CD14-positive monocyte (primary cell): ENCODE results near the gene BAZ1B. TPM values are rescaled to one million over a fixed set of nuclear protein-coding genes. Genes with fewer than 3 reads are reported as not detected.

Experiments
- DNase-seq, 3 donors: peaks; one replicate each; pipeline ENCODE4 v3.0.0-alpha.2; 2011 to 2022
- H2AFZ ChIP-seq: 2 replicates; pipeline ENCODE4 v1.6.0; 2012; ENCODE audit warnings: mild to moderate bottlenecking, low read depth, low read length, inconsistent platforms; ENCODE audit not compliant: insufficient read depth, poor library complexity, severe bottlenecking
- H3K27ac ChIP-seq, 2 donors: 1 replicate in 1 of 2; 2 replicates in 1 of 2; pipeline ENCODE4 v1.5.1; 2012 to 2013; ENCODE audit warnings: low read length in 2 of 2, control low read depth in 1 of 2, inconsistent platforms in 1 of 2, low read depth in 1 of 2, mild to moderate bottlenecking in 1 of 2
- H3K27me3 ChIP-seq, 2 donors: one replicate each; pipeline versions ENCODE4 v1.6.0 to v1.6.1; 2011 to 2013; ENCODE audit warnings: low read length in 2 of 2; ENCODE audit not compliant: control insufficient read depth in 2 of 2, insufficient read depth in 2 of 2
- H3K36me3 ChIP-seq, 2 donors: replicated peaks in 1 of 2; 1 replicate in 1 of 2; 2 replicates in 1 of 2; pipeline versions ENCODE4 v1.5.1 to v1.6.1; 2012 to 2013; ENCODE audit warnings: low read length in 2 of 2, control low read depth in 1 of 2, inconsistent platforms in 1 of 2, mild to moderate bottlenecking in 1 of 2; ENCODE audit not compliant: insufficient read depth in 2 of 2, control insufficient read depth in 1 of 2
- H3K4me1 ChIP-seq, 2 donors: 1 replicate in 1 of 2; 2 replicates in 1 of 2; pipeline versions ENCODE4 v1.5.1 to v1.6.1; 2012 to 2013; ENCODE audit warnings: low read length in 2 of 2, control low read depth in 1 of 2, inconsistent platforms in 1 of 2, mild to moderate bottlenecking in 1 of 2, moderate library complexity in 1 of 2; ENCODE audit not compliant: insufficient read depth in 2 of 2, control insufficient read depth in 1 of 2
- H3K4me2 ChIP-seq: replicated peaks from 2 replicates; pipeline ENCODE3; 2012; ENCODE audit warnings: low read length, moderate library complexity, mild to moderate bottlenecking; ENCODE audit not compliant: poor library complexity, severe bottlenecking; ENCODE audit errors: extremely low read depth
- H3K4me3 ChIP-seq, 3 experiments: fragments of 200-600 bp in 1 of 3; sonication (generic) in 1 of 3; replicated peaks in 1 of 3; 1 replicate in 2 of 3; 2 replicates in 1 of 3; pipeline ENCODE4 v1.5.1; 2011 to 2013; ENCODE audit warnings: low read length in 3 of 3, mild to moderate bottlenecking in 3 of 3, control low read depth in 2 of 3, low read depth in 2 of 3, inconsistent platforms in 1 of 3, moderate library complexity in 1 of 3
- H3K79me2 ChIP-seq: 2 replicates; pipeline ENCODE4 v1.6.0; 2012; ENCODE audit warnings: mild to moderate bottlenecking, control low read depth, inconsistent platforms, low read length, moderate library complexity; ENCODE audit not compliant: insufficient read depth
- H3K9ac ChIP-seq: 2 replicates; pipeline ENCODE4 v1.6.0; 2017; ENCODE audit warnings: low read length, mild to moderate bottlenecking; ENCODE audit not compliant: insufficient read depth, poor library complexity, severe bottlenecking
- H3K9me3 ChIP-seq, 2 donors: replicated peaks in 1 of 2; 1 replicate in 1 of 2; 2 replicates in 1 of 2; pipeline versions ENCODE4 v1.5.1 to v1.6.1; 2012 to 2013; ENCODE audit warnings: low read length in 2 of 2, control low read depth in 1 of 2; ENCODE audit not compliant: control insufficient read depth in 1 of 2, insufficient read depth in 1 of 2
- H4K20me1 ChIP-seq: 2 replicates; pipeline ENCODE4 v1.6.0; 2012; ENCODE audit warnings: mild to moderate bottlenecking, low read length, control low read depth, moderate library complexity; ENCODE audit not compliant: insufficient read depth
- H3K27ac Mint-ChIP-seq, 7 donors: one replicate each; pipeline ENCODE4 v1.8.0; 2020; ENCODE audit warnings: mild to moderate bottlenecking in 7 of 7, mixed read lengths in 7 of 7, moderate library complexity in 6 of 7, inconsistent platforms in 2 of 7
- H3K27me3 Mint-ChIP-seq, 3 donors: one replicate each; pipeline ENCODE4 v1.8.0; 2021 to 2022; ENCODE audit warnings: low read depth in 3 of 3, mild to moderate bottlenecking in 3 of 3, mixed read lengths in 3 of 3, moderate library complexity in 3 of 3, inconsistent platforms in 1 of 3
- H3K36me3 Mint-ChIP-seq, 2 donors: one replicate each; pipeline ENCODE4 v1.8.0; 2020; ENCODE audit warnings: mixed read lengths in 2 of 2, inconsistent platforms in 1 of 2, mild to moderate bottlenecking in 1 of 2
- H3K4me1 Mint-ChIP-seq: one replicate; pipeline ENCODE4 v1.8.0; 2020; ENCODE audit warnings: mild to moderate bottlenecking, mixed read lengths
- H3K4me3 Mint-ChIP-seq, 2 donors: one replicate each; pipeline ENCODE4 v1.8.0; 2020; ENCODE audit warnings: mild to moderate bottlenecking in 2 of 2, mixed read lengths in 2 of 2, moderate library complexity in 1 of 2
- H3K9me3 Mint-ChIP-seq, 7 donors: one replicate each; pipeline ENCODE4 v1.8.0; 2020 to 2022; ENCODE audit warnings: mixed read lengths in 7 of 7, mild to moderate bottlenecking in 6 of 7, moderate library complexity in 6 of 7, inconsistent platforms in 2 of 7
- CTCF ChIP-seq: fragments of 200-600 bp; IDR thresholded peaks from one replicate; pipeline ENCODE4 v1.8.0; 2022; ENCODE audit warnings: antibody characterized with exemption, mild to moderate bottlenecking
- WGBS: methylation state at CpG from one replicate; pipeline ENCODE4 v1.1.5; 2013; ENCODE audit warnings: missing lambda C conversion rate; ENCODE audit not compliant: insufficient coverage; 5-methylcytosine and 5-hydroxymethylcytosine counted together
- intact Hi-C, 2 donors: fragments of 100-400 bp; cut with micrococcal nuclease; formaldehyde crosslinking; loops; one replicate each; pipeline versions ENCODE4 v1.15.0 to v1.15.1; 2023
- polyA plus RNA-seq, 3 donors: library from polyadenylated mRNA; depleted of rRNA in 1 of 3; unstranded in 2 of 3; stranded (reverse) in 1 of 3; fragments of 300-500 nt in 2 of 3; fragments of >200 nt in 1 of 3; fragmentation: Illumina TruSeq in 2 of 3; gene quantifications; 1 replicate in 2 of 3; 2 replicates in 1 of 3; pipeline ENCODE4 v1.2.3, GENCODE V29; 2012 to 2021

The BAZ1B gene
- polyA plus RNA-seq, 3 donors: 2.5 to 12.1 (median 5.0) TPM

- Mint-ChIP-seq H3K36me3 (peaks cover 68 to 87% of the 10 kb centered on the region in 2 donors), H3K4me3 (no peak overlapping the region), H3K9me3 (peaks cover 0 to 3% (median 0%) of the 10 kb centered on the region in 7 donors), H3K27me3 (peaks cover 0 to 2% (median 0%) of the 10 kb centered on the region in 3 donors), H3K27ac (no peak overlapping the region), H3K4me1 (peaks cover 4% of the 10 kb centered on the region)
- H3K4me3 ChIP-seq: no peak overlapping the region
- H3K79me2 ChIP-seq: peaks cover 88% of the 10 kb centered on the region
- no peak overlapping the region for H3K9ac ChIP-seq
- H3K27me3 ChIP-seq: no peaks in the 10 kb centered on the region
- intact Hi-C loops: no loop called here
- no peak for TF ChIP-seq CTCF
- peaks cover 74 to 94% of the 10 kb centered on the region in 2 donors for H3K36me3 ChIP-seq
- H3K4me2 ChIP-seq: no peak overlapping the region
- H3K27ac ChIP-seq: no peak overlapping the region
- no peak overlapping the region for H2AFZ ChIP-seq
- no peak for DNase-seq
- H4K20me1 ChIP-seq: peaks cover 55% of the 10 kb centered on the region
- no peaks in the 10 kb centered on the region for H3K4me1 ChIP-seq
- no peaks in the 10 kb centered on the region for H3K9me3 ChIP-seq
Observed at GRCh38 chr7:73478549-73478948, 43.5 kb downstream of the BAZ1B start.

- peaks cover 46% of the 10 kb centered on the region for H4K20me1 ChIP-seq
- peaks cover 0 to 3% (median 0%) of the 10 kb centered on the region in 7 donors for H3K9me3 Mint-ChIP-seq
- no peaks in the 10 kb centered on the region for H3K9me3 ChIP-seq
- H3K79me2 ChIP-seq: peaks cover 81% of the 10 kb centered on the region
- intact Hi-C loops: no loop called here
- peaks cover 60 to 85% of the 10 kb centered on the region in 2 donors for H3K36me3 Mint-ChIP-seq
- H3K4me3 Mint-ChIP-seq: no peak overlapping the region
- H3K4me2 ChIP-seq: no peak overlapping the region
- H3K4me3 ChIP-seq: no peak overlapping the region
- peak overlapping the region in 2 of 7 donors; percentile 13 to 43 for H3K27ac Mint-ChIP-seq
- TF ChIP-seq CTCF: no peak
- no peaks in the 10 kb centered on the region for H3K27me3 ChIP-seq
- 100% methylated on average over 3 of the region's 5 CpGs for WGBS
- H3K9ac ChIP-seq: no peak overlapping the region
- H2AFZ ChIP-seq: no peak overlapping the region
- no peak for DNase-seq
- H3K36me3 ChIP-seq: peaks cover 67 to 92% of the 10 kb centered on the region in 2 donors
- H3K4me1 ChIP-seq: no peaks in the 10 kb centered on the region
- peaks cover 4% of the 10 kb centered on the region for H3K4me1 Mint-ChIP-seq
- peaks cover 0 to 2% (median 0%) of the 10 kb centered on the region in 3 donors for H3K27me3 Mint-ChIP-seq
- H3K27ac ChIP-seq: peak overlapping the region in 1 of 2 donors; percentile 28
Observed at GRCh38 chr7:73477376-73477775, 44.7 kb downstream of the BAZ1B start.
